AG10803 (cell line): ENCODE measurements around the gene ELOB.

ENCODE experiments used
- DNase-seq: peaks from one replicate; pipeline ENCODE4 v3.0.0; 2010; ENCODE audit warnings: low read depth
- H3K4me3 ChIP-seq: 2 replicates; pipeline ENCODE4 v1.5.1; 2011; ENCODE audit warnings: mild to moderate bottlenecking, low read length, control low read depth
- CTCF ChIP-seq: conservative IDR thresholded peaks from 2 replicates; pipeline ENCODE4 v1.5.1; 2011; ENCODE audit warnings: mild to moderate bottlenecking, low read length, control low read depth, inconsistent platforms

The ELOB gene

GRCh38 chr16:2777231-2777902 lies at the start of gene ELOB:
ELOB (minus strand) TSS chr16:2777280; CDS start chr16:2777239, 41 bp downstream.
- peak; percentile 78 for DNase-seq
- peak within 1 kb of the TSS; percentile 94 for H3K4me3 ChIP-seq
- TF ChIP-seq CTCF: no peak

- no peak for DNase-seq
- TF ChIP-seq CTCF: no peak
- no peak overlapping the region for H3K4me3 ChIP-seq
These were observed 48.8 kb upstream of the ELOB start for GRCh38 chr16:2825906-2826305.

GRCh38 chr16:2825049-2825742 lies 48.1 kb upstream of the ELOB start:
- no peak overlapping the region for H3K4me3 ChIP-seq
- no peak for DNase-seq
- no peak for TF ChIP-seq CTCF

- no peak for DNase-seq
- no peak overlapping the region for H3K4me3 ChIP-seq
- TF ChIP-seq CTCF: no peak
These were observed 47.5 kb upstream of the ELOB start for GRCh38 chr16:2824626-2825025.

- DNase-seq: no peak
- no peak overlapping the region for H3K4me3 ChIP-seq
- no peak for TF ChIP-seq CTCF
These were observed 45.4 kb upstream of the ELOB start for GRCh38 chr16:2822496-2822895.

- no peak overlapping the region for H3K4me3 ChIP-seq
- DNase-seq: no peak
- TF ChIP-seq CTCF: no peak
These were observed 45.0 kb upstream of the ELOB start for GRCh38 chr16:2822158-2822495.
